ENCODE results near the gene CTPS1. TPM values are rescaled to one million over a fixed set of nuclear protein-coding genes. Genes with fewer than 3 reads are reported as not detected.

The CTPS1 gene
- total RNA-seq, 1 experiment from 2014 or later: 166 TPM

DNA sequence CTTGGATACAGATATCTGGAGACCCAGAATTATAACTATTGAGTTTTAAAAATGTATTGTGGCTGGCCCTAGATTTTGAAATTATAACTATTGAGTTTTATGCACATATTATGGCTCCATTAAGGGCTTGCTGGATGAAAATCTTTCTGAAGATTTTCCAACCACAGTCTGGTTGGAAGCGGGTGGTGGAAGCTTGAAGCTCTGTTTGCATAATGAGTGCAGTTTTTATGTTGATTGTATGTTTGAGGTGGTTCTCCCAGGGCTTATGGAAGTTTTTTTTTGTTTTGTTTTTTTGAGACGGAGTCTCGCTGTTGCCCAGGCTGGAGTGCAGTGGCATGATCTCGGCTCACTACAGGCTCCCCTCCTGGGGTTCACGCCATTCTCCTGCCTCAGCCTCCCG lies 10.1 kb upstream of the CTPS1 start:
- no peaks in the 10 kb centered on the region for H3K27me3 ChIP-seq (ENCODE audit: control insufficient read depth, insufficient read depth, low read length)
- no peak overlapping the region for H3K4me3 ChIP-seq (ENCODE audit: low read depth in 2 of 2, low read length in 2 of 2)
- no TSS peak for BruUV-seq (replicated peaks)
- ChIA-PET POLR2A (no interaction called here), CTCF (no interaction called here)
- in situ Hi-C loops (cut with HindIII; ENCODE audit: low pct_unique_long_range_greater_than_20kb, low sequenced_read_pairs) (no loop called here), intact Hi-C loops (cut with micrococcal nuclease; ENCODE audit: unreplicated experiment) (no loop called here)
- DNase-seq (ENCODE audit: low read depth, low spot score): no peak
- peak overlapping the region; percentile 85 for H3K27ac ChIP-seq (ENCODE audit: low read length)
- no peaks in the 10 kb centered on the region for H3K9me3 ChIP-seq (ENCODE audit: control insufficient read depth, insufficient read depth, low read depth, low read length)
- H3K4me1 ChIP-seq (ENCODE audit: control insufficient read depth, insufficient read depth, low read length): peaks cover 42% of the 10 kb centered on the region
- ATAC-seq: no peak
- no peaks in the 10 kb centered on the region for H3K36me3 ChIP-seq (ENCODE audit: control insufficient read depth, insufficient read depth, low read length)
- no peak for TF ChIP-seq CTCF (IDR thresholded peaks at IDR 0.05)
- TF ChIP-seq SIN3A (IDR thresholded peaks at IDR 0.05; ENCODE audit: borderline replicate concordance, insufficient read depth, low read depth, low read length): no peak
- TF ChIP-seq TCF7L2 (IDR thresholded peaks at IDR 0.05; ENCODE audit: low read depth, low read length): no peak
- TF ChIP-seq, protein P1, sequence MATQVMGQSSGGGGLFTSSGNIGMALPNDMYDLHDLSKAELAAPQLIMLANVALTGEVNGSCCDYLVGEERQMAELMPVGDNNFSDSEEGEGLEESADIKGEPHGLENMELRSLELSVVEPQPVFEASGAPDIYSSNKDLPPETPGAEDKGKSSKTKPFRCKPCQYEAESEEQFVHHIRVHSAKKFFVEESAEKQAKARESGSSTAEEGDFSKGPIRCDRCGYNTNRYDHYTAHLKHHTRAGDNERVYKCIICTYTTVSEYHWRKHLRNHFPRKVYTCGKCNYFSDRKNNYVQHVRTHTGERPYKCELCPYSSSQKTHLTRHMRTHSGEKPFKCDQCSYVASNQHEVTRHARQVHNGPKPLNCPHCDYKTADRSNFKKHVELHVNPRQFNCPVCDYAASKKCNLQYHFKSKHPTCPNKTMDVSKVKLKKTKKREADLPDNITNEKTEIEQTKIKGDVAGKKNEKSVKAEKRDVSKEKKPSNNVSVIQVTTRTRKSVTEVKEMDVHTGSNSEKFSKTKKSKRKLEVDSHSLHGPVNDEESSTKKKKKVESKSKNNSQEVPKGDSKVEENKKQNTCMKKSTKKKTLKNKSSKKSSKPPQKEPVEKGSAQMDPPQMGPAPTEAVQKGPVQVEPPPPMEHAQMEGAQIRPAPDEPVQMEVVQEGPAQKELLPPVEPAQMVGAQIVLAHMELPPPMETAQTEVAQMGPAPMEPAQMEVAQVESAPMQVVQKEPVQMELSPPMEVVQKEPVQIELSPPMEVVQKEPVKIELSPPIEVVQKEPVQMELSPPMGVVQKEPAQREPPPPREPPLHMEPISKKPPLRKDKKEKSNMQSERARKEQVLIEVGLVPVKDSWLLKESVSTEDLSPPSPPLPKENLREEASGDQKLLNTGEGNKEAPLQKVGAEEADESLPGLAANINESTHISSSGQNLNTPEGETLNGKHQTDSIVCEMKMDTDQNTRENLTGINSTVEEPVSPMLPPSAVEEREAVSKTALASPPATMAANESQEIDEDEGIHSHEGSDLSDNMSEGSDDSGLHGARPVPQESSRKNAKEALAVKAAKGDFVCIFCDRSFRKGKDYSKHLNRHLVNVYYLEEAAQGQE (IDR thresholded peaks at IDR 0.05; ENCODE audit: insufficient read depth in 1 of 2, low read depth in 2 of 2, low read length in 1 of 2): no peak
- TF ChIP-seq POLR2AphosphoS5 (IDR thresholded peaks at IDR 0.05; ENCODE audit: low read depth, low read length): no peak

GRCh38 chr1:40971966-40972365 lies 7.5 kb upstream of the CTPS1 start:
- in situ Hi-C loops (cut with HindIII; ENCODE audit: low pct_unique_long_range_greater_than_20kb, low sequenced_read_pairs): no loop called here
- DNase-seq (ENCODE audit: low read depth, low spot score) (no peak), ATAC-seq (no peak)
- Histone ChIP-seq H3K36me3 (ENCODE audit: control insufficient read depth, insufficient read depth, low read length) (no peaks in the 10 kb centered on the region), H3K4me3 (ENCODE audit: low read depth in 2 of 2, low read length in 2 of 2) (no peak overlapping the region), H3K27me3 (ENCODE audit: control insufficient read depth, insufficient read depth, low read length) (no peaks in the 10 kb centered on the region), H3K27ac (ENCODE audit: low read length) (peak overlapping the region; percentile 46; the same call in 1 of the 2 replicates), H3K9me3 (ENCODE audit: control insufficient read depth, insufficient read depth, low read depth, low read length) (no peaks in the 10 kb centered on the region), H3K4me1 (ENCODE audit: control insufficient read depth, insufficient read depth, low read length) (peaks cover 33% of the 10 kb centered on the region)
- TF ChIP-seq POLR2AphosphoS5 (IDR thresholded peaks at IDR 0.05; ENCODE audit: low read depth, low read length) (no peak), TCF7L2 (IDR thresholded peaks at IDR 0.05; ENCODE audit: low read depth, low read length) (no peak), SIN3A (IDR thresholded peaks at IDR 0.05; ENCODE audit: borderline replicate concordance, insufficient read depth, low read depth, low read length) (no peak), CTCF (IDR thresholded peaks at IDR 0.05) (no peak)
- TF ChIP-seq, protein P1 (IDR thresholded peaks at IDR 0.05; ENCODE audit: insufficient read depth in 1 of 2, low read depth in 2 of 2, low read length in 1 of 2): no peak
- intact Hi-C loops (cut with micrococcal nuclease; ENCODE audit: unreplicated experiment): no loop called here
- BruUV-seq (replicated peaks): no TSS peak
- CTCF ChIA-PET: no interaction called here
- POLR2A ChIA-PET: no interaction called here

Measured in Panc1 (cell line).